ENCODE data around the gene RIC8B.

DNA sequence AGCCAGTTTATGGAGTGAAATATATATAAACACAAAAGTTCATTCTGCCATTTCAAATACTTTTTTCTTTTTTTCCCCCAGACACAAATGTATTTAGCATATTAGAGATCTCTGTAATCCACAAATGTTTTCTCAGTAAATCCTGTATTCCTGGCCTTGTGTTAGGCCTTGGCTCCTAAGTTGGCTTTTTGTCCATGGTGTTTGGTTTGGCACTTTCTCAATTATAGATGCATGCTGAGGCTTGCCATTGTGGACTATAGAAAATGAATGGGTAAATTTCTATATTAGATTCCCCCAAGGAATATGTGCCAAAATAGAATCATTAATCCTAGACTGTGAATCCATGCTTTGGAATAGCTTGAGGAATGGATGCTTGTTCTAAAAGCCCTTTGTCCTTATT, 17.0 kb downstream of the RIC8B start:
- TF ChIP-seq, protein P1, sequence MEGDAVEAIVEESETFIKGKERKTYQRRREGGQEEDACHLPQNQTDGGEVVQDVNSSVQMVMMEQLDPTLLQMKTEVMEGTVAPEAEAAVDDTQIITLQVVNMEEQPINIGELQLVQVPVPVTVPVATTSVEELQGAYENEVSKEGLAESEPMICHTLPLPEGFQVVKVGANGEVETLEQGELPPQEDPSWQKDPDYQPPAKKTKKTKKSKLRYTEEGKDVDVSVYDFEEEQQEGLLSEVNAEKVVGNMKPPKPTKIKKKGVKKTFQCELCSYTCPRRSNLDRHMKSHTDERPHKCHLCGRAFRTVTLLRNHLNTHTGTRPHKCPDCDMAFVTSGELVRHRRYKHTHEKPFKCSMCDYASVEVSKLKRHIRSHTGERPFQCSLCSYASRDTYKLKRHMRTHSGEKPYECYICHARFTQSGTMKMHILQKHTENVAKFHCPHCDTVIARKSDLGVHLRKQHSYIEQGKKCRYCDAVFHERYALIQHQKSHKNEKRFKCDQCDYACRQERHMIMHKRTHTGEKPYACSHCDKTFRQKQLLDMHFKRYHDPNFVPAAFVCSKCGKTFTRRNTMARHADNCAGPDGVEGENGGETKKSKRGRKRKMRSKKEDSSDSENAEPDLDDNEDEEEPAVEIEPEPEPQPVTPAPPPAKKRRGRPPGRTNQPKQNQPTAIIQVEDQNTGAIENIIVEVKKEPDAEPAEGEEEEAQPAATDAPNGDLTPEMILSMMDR (IDR thresholded peaks at IDR 0.05): no peak
- TF ChIP-seq POLR2A (IDR thresholded peaks at IDR 0.05): no peak

Measured in tibial nerve (tissue), 3 donors.